Measurements from ENCODE around the gene RASGRF2. TPM values are rescaled to one million over a fixed set of nuclear protein-coding genes. Genes with fewer than 3 reads are reported as not detected.

Gene RASGRF2
- total RNA-seq, 2 experiments from 2014 or later, result 7.5 to 7.8 TPM

DNA sequence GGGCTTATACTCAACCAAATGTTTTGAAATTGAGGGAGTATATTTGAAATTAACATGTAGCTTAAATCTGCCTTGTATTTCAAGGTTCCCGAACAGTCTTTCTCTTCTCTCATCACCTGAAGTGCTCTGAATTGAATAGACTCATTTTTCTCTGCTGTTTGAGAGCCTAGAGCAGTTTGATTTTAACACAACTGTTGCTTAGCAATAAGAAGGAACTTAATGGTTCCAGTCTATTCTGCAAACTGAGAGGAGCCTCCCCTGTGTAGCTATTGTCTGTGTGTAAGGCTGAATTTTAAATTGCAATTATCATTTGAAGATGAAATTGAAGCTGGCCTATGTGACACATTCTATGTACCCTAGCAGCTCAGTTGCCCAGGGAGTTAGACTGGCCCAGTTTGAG, 185.9 kb downstream of the RASGRF2 start:
- Mint-ChIP-seq H3K27me3 (no peaks in the 10 kb centered on the region), H3K27ac (no peak overlapping the region), H3K36me3 (ENCODE audit: low read depth) (no peaks in the 10 kb centered on the region), H3K9me3 (no peaks in the 10 kb centered on the region), H3K4me3 (no peak overlapping the region), H3K4me1 (peaks cover 13% of the 10 kb centered on the region)
- POLR2A ChIA-PET, result no interaction called here
- CTCF ChIA-PET, result interaction anchor here (0.5 to 1.3 kb wide), 4 partner anchors 10 to 706 kb away, joined by 3 read pairs; no protein-coding TSS in a partner anchor
- DNase-seq, result no peak

DNA sequence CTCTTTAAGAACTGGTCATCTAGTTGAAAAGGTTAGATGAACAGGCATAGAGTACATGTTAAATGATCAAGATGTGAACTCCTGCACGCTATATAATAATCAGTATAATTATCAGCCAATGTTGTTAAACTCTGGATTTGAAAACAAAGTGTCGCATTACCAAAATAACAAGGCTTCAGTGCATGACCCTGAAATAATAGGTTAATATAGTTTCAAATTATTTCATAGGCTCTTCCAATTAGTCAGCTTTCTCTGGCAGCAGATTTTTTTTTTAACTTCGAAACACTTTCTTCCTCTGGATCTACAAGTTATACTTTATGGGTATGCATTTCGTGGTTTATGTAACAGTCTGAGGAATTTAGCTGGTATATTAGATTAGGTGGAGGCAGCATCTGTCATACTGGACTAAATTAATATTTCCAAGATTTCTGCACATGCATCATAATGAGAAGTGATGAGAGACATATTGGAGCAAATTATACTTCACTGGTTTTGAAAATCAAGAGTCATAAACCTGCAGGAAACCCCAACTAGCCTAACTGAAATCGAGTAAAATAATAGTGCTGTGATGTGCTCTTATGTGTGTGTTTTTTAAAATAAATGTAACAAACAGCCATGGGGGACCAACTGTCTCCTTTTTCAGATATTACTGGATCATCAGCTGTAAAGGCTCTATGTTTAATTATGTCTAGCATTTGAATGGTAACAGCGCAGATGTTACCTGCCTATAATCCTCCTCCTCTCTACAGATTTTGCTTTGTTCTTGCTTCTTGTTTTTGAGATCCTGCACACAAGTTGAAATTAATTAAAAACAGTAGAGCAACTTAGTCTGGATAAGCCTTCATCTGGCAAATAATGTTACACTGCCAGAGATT, 187.1 kb downstream of the RASGRF2 start:
- peaks cover 13% of the 10 kb centered on the region for H3K4me1 Mint-ChIP-seq
- no peaks in the 10 kb centered on the region for H3K27me3 Mint-ChIP-seq
- CTCF ChIA-PET, result interaction anchor here (0.7 kb wide), 1 partner anchor 39 kb away, joined by 3 read pairs; no protein-coding TSS in a partner anchor
- H3K27ac Mint-ChIP-seq, result peak overlapping the region; percentile 79
- DNase-seq, result no peak
- peak overlapping the region; percentile 54 for H3K4me3 Mint-ChIP-seq
- no peaks in the 10 kb centered on the region for H3K36me3 Mint-ChIP-seq (ENCODE audit: low read depth)
- H3K9me3 Mint-ChIP-seq, result no peaks in the 10 kb centered on the region
- POLR2A ChIA-PET, result no interaction called here

DNA sequence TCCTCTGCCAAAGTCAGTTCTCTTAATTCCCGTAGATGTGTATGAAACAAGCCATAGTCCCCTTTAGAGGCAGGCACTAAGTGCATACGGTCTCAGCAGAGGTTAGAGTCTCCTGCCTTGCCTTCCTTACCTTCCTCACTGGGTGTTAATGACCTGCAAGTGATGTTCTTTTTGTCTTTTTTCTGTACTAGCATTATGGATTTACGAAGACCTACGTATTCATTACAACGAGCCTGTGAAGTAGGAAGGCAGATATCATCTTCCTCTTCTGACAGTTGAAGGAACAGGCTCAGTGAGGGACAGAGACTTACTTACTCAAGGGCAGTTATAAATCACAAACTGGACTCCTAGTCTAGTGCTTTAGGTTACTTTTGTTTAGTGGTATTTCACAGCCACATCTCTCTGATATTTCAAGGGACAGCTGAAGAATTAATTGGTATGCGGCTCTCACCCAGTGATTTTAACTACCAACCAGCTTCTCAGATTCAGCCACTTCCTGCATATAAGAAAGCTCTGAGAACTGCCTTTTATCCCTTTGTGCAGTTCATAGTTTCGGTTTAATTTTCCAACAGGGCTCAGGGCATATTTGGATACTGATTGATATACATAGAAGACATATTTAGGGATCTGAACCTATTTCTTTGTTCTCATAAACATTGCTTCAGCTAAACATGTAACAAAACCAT, 187.9 kb downstream of the RASGRF2 start:
- H3K4me1 Mint-ChIP-seq, result peaks cover 13% of the 10 kb centered on the region
- no peaks in the 10 kb centered on the region for H3K9me3 Mint-ChIP-seq
- H3K4me3 Mint-ChIP-seq, result peak overlapping the region; percentile 54
- CTCF ChIA-PET, result no interaction called here
- peak; percentile 10 for DNase-seq
- H3K27ac Mint-ChIP-seq, result peak overlapping the region; percentile 79
- no peaks in the 10 kb centered on the region for H3K27me3 Mint-ChIP-seq
- POLR2A ChIA-PET, result no interaction called here
- H3K36me3 Mint-ChIP-seq (ENCODE audit: low read depth), result no peaks in the 10 kb centered on the region

DNA sequence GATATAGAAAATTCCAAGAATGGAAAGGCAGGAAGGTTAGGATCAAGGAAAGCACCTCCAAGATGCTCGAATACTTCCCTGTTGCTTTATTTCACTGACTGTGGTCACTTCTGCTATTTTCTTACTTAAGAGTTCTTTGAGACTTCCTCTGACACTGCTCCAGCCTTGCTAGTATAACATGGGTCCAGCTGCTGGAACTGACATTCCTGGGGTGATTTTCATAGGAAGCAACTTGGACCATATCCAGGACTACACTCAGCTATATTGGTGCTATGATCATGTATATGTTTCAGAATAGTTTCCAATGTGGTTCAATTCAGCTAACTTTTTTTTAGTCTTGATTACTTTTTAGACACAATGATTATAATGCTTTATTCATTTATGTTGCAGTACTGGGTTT, 191.4 kb downstream of the RASGRF2 start:
- no peaks in the 10 kb centered on the region for H3K27me3 Mint-ChIP-seq
- POLR2A ChIA-PET, result no interaction called here
- H3K9me3 Mint-ChIP-seq, result peaks cover 9% of the 10 kb centered on the region
- H3K4me3 Mint-ChIP-seq, result no peak overlapping the region
- DNase-seq, result no peak
- peaks cover 13% of the 10 kb centered on the region for H3K4me1 Mint-ChIP-seq
- CTCF ChIA-PET, result interaction anchor here (0.7 to 1.6 kb wide), 2 partner anchors 15 to 134 kb away, joined by 3 to 8 read pairs; no protein-coding TSS in a partner anchor
- no peak overlapping the region for H3K27ac Mint-ChIP-seq
- peaks cover 2% of the 10 kb centered on the region for H3K36me3 Mint-ChIP-seq (ENCODE audit: low read depth)

DNA sequence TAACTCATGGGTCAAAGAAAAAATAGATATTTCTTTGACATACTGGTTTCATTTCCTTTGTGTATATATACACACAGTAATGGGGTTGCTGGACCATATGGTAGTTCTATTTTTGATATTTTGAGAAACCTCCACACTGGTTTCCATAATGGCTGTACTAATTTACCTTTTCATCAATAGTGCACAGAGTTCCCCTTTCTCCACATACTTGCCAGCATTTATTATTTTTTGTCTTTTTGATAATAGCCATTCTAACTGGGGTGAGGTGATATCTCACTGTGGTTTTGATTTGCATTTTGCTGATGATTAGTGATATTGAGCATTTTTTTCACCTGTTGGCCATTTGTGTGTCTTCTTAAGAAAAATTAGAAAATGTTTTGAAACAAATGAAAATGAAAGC, 194.6 kb downstream of the RASGRF2 start:
- Mint-ChIP-seq H3K9me3 (peaks cover 13% of the 10 kb centered on the region), H3K4me1 (no peaks in the 10 kb centered on the region), H3K36me3 (ENCODE audit: low read depth) (peaks cover 4% of the 10 kb centered on the region), H3K4me3 (no peak overlapping the region), H3K27ac (no peak overlapping the region), H3K27me3 (no peaks in the 10 kb centered on the region)
- ChIA-PET POLR2A (no interaction called here), CTCF (no interaction called here)
- DNase-seq, result no peak

DNA sequence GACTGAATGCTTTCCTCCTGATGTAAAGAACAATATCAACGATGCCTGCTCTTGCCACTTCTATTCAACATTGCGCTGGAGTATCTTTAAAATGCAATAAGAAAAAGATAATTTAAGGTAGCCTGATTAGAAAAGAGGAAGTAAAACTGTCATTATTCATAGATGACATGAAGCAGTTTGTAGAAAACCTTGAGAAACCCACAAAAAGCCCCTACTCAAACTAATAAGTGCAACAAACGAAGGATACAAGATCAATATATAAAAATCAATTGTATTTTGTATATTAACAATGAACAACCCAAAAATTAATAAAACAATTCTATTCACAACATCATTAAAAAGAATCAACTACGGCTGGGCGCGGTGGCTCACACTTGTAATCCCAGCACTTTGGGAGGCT, 196.6 kb downstream of the RASGRF2 start:
- Mint-ChIP-seq H3K27me3 (no peaks in the 10 kb centered on the region), H3K4me3 (no peak overlapping the region), H3K4me1 (no peaks in the 10 kb centered on the region), H3K9me3 (peaks cover 13% of the 10 kb centered on the region), H3K27ac (no peak overlapping the region), H3K36me3 (ENCODE audit: low read depth) (peaks cover 4% of the 10 kb centered on the region)
- ChIA-PET CTCF (no interaction called here), POLR2A (no interaction called here)
- DNase-seq, result no peak

DNA sequence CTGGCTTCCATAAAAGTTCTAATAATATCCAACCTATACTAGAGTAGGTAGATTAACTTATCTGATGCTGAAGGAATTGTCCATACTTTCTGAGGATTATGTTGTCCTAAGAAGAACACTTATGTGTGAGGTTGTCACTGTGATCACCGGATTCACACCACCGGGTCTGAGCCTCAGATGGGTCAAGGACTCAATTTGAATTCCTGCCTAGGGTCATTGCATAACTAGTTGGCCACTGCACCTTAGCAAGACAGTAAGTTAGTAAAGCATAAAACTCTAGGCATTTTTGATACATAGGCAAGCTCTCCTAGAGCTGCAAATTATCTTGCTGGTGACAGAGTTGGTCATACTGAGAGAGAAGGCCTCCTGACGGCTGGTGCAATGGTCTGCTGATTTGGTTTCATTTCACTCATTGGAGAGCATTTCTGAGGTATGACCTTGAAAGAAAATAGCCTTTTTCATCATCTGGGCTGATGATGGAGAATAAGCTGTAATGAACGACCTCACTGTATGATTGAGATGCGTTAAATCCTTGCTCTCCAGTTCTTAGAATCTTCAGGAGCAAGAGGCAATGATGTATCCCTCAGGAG, 200.9 kb downstream of the RASGRF2 start:
- ChIA-PET CTCF (interaction anchor here (0.6 kb wide), 1 partner anchor 323 kb away, joined by 3 read pairs; no protein-coding TSS in a partner anchor), POLR2A (no interaction called here)
- Mint-ChIP-seq H3K36me3 (ENCODE audit: low read depth) (peaks cover 2% of the 10 kb centered on the region), H3K4me1 (peaks cover 2% of the 10 kb centered on the region), H3K9me3 (peaks cover 4% of the 10 kb centered on the region), H3K4me3 (no peak overlapping the region), H3K27ac (no peak overlapping the region), H3K27me3 (no peaks in the 10 kb centered on the region)
- no peak for DNase-seq

DNA sequence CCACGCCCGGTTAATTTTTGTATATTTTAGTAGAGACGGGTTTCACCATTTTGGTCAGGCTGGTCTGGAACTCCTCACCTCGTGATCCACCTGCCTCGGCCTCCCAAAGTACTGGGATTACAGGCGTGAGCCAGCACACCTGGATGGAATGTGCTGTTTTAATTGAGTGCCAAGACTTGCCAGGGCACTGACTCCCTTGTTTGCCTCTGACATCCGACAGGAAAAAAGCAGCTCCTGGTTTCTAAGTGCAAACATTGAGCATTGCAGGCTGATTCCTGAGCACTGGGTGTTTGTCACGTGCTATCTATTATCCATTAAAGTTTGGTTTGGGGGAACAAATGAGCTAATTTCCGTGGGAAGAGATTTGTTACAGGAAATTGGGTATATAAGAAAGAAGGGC, 202.3 kb downstream of the RASGRF2 start:
- Mint-ChIP-seq H3K4me1 (peaks cover 2% of the 10 kb centered on the region), H3K4me3 (no peak overlapping the region), H3K9me3 (peaks cover under 1% of the 10 kb centered on the region), H3K27ac (no peak overlapping the region), H3K27me3 (no peaks in the 10 kb centered on the region), H3K36me3 (ENCODE audit: low read depth) (no peaks in the 10 kb centered on the region)
- DNase-seq, result no peak
- ChIA-PET CTCF (interaction anchor here (0.5 kb wide), 1 partner anchor 27 kb away, joined by 5 read pairs; no protein-coding TSS in a partner anchor), POLR2A (no interaction called here)

DNA sequence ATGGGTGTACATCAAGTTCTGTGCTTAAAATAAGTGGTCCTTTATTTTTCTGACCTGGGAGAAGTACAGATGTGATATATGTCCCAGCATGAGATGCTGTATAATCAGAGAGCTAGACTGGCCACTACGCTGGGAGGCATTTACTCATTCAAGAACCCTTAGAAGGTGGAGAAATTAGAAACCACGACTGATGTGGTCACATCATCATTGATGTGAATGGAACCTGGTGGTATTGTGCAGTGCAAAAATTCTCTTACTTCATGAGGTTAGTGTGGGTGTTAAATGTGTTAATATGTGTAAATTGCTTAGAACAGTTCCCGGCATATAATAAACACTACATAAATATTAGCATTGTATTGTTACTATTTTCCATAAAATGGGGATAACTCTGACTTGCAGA, 203.5 kb downstream of the RASGRF2 start:
- no peaks in the 10 kb centered on the region for H3K36me3 Mint-ChIP-seq (ENCODE audit: low read depth)
- no peak overlapping the region for H3K4me3 Mint-ChIP-seq
- DNase-seq, result no peak
- H3K9me3 Mint-ChIP-seq, result no peaks in the 10 kb centered on the region
- H3K27me3 Mint-ChIP-seq, result no peaks in the 10 kb centered on the region
- POLR2A ChIA-PET, result no interaction called here
- H3K27ac Mint-ChIP-seq, result no peak overlapping the region
- CTCF ChIA-PET, result interaction anchor here (1.5 kb wide), 1 partner anchor 19 kb away, joined by 4 read pairs; no protein-coding TSS in a partner anchor
- H3K4me1 Mint-ChIP-seq, result peaks cover 4% of the 10 kb centered on the region

DNA sequence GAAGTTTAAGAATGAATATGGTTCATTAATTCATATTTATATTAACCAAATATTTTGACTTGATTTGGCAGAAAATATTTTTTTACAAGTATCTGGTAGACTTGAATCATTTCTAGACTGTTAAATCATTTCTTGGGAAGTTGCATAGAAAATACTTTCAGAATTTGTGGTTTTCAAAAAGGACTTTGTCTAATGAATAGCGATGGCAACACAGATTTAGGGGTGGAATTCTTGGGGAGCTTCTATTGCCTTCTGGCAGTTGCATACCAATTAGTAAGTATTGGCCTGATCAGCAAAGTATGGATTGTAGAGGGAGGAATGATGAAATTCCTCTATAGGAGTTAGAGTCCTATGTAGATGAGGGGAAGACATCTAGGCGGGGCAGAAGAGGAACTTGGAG, 204.3 kb downstream of the RASGRF2 start:
- POLR2A ChIA-PET, result no interaction called here

DNA sequence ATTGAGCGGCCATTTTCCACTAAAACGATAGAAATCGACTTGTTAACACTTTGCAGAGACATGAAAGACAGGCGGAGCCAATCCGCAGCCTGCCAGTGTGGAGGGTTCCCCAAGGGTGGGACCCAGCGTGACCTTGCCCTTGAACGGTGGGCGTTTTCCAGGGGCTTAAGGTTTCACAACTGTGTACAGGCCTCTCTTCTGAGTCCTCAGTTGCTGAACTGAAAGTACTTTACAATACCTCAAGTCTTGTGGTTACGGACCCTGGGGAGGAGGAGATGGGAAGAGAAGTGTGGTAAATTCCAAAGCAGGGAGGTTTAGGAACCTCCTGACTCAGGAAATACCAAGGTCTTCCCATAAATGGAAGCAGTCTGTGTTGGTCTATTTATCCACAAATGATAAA, 204.8 kb downstream of the RASGRF2 start:
- Mint-ChIP-seq H3K4me3 (no peak overlapping the region), H3K36me3 (ENCODE audit: low read depth) (no peaks in the 10 kb centered on the region), H3K27me3 (no peaks in the 10 kb centered on the region), H3K27ac (no peak overlapping the region), H3K4me1 (peaks cover 9% of the 10 kb centered on the region), H3K9me3 (no peaks in the 10 kb centered on the region)
- POLR2A ChIA-PET, result no interaction called here
- CTCF ChIA-PET, result interaction anchor here (0.8 to 2.3 kb wide), 4 partner anchors 12 to 683 kb away, joined by 3 to 7 read pairs (median 3); no protein-coding TSS in a partner anchor
- DNase-seq, result no peak

More for the DNA sequence above, 204.3 kb downstream of the RASGRF2 start:
- Mint-ChIP-seq H3K4me3 (no peak overlapping the region), H3K27me3 (no peaks in the 10 kb centered on the region), H3K4me1 (peaks cover 9% of the 10 kb centered on the region), H3K36me3 (ENCODE audit: low read depth) (no peaks in the 10 kb centered on the region), H3K27ac (no peak overlapping the region), H3K9me3 (no peaks in the 10 kb centered on the region)
- DNase-seq, result no peak
- CTCF ChIA-PET, result interaction anchor here (1.5 kb wide), 1 partner anchor 18 kb away, joined by 4 read pairs; no protein-coding TSS in a partner anchor

DNA sequence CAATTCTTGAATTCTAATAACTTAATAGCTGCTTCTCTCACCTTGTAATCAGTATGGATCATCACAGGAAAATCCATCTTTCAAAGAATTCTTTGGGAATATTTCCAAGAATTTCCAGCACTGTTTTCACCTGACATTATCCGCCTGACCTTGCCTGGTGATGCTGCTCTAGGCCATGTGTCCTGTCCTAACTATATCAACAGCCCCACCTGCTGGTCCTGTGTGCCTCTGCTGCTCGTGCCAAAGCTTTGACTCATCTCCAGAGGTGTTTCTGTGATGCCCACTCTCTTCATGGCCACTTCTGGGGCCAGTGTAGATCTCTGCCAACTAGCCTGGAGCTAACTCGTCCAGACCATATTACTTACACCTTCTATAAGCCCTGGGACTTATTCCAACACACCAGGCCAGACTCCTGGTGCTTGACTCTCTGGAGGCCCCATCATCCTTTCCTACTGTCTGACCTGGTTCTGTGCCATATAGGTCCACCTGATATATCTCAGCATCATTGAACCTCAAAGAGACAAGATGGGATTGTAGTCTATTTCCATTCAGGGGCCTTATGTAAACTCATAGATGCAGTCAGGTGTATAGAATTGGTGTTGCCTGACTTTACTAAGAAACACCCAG, 205.4 kb downstream of the RASGRF2 start:
- Mint-ChIP-seq H3K4me1 (peaks cover 9% of the 10 kb centered on the region), H3K27ac (no peak overlapping the region), H3K27me3 (no peaks in the 10 kb centered on the region), H3K36me3 (ENCODE audit: low read depth) (no peaks in the 10 kb centered on the region), H3K4me3 (no peak overlapping the region), H3K9me3 (no peaks in the 10 kb centered on the region)
- POLR2A ChIA-PET, result no interaction called here
- DNase-seq, result peak; percentile 79
- CTCF ChIA-PET, result interaction anchor here (0.6 to 2.3 kb wide), 9 partner anchors 11 to 684 kb away, joined by 3 to 8 read pairs (median 3); no protein-coding TSS in a partner anchor

Measured in activated CD4-positive, alpha-beta T cell treated with anti-CD3 and anti-CD28 coated beads, Interleukin-2, amount 10 ng/mL, durations not matched to agents 7 days and 5 days (primary cell).